NCI-H526 (cell line): Measurements from ENCODE around the gene MSRB1.
A peak's percentile ranks its signal among the peaks of the same experiment; 100 is the strongest.
"Not testable (repeated sequence)": the region's sequence is repeated elsewhere in the genome, so short reads cannot be mapped to it uniquely, and the experiment has no call there.

ENCODE experiments used
- DNase-seq, 2 experiments: peaks; one replicate each; lab custom pipeline; 2025; lab: John Stamatoyannopoulos, UW

The MSRB1 gene

DNA sequence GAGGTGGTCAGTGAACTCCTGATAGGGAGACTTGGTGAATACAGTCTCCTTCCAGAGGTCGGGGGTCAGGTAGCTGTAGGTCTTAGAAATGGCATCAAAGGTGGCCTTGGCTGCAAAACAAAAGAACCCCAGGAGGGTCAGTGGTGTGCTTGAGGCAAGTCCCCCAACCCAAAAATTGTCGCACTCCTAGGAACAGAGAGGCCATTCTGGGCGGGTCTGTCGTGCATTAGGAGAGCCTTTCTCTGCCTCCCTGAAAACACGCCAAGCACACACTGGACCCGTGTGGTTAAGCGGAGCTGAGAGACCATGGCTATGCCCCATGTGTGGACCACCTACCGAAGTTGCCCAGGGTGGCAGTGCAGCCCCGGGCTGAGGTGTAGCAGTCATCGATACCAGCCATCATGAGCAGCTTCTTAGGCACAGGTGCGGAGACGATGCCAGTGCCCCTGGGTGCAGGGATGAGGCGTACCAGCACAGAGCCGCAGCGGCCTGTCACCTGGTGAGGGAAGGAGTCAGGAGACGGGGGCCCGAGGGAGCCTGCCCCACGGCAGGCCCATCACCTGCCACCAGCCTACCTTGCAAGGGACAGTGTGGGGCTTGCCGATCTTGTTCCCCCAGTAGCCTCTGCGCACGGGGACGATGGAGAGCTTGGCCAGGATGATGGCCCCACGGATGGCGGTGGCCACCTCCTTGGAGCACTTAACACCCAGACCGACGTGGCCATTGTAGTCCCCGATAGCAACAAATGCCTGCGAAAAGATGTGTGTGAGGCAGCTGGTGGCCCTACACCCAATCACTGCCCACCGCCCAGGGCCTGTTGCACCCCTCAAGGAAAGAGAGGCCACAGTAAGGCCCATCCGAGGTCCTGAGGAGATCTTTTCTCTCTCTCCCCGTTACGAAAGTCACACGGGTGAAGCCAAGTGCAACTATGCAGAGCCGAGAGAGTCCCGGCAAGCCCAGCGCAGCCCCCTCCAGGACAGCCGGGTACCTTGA, 19.5 kb upstream of the MSRB1 start:
- not testable (repeated sequence) for DNase-seq

DNA sequence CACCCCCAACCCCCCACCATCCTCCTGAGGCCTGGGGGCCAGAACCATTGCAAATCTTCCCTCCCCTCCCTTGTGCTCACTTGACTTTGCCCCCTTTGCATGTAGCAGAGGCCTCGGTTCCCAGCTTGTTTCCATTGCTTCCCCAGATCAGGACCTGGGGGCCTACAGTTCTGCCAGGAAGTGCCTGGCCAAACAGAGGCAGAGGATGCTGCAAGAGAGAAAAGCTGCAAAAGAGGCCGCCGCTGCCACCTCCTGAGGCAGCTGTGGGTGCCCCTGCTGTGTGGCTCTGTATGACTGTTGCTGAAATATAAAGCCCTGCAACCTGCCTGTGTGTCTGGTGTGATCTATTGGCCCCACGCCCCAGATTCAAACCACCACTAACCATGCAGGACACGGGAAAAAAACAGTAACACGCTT, 18.7 kb upstream of the MSRB1 start:
- DNase-seq = no peak

DNA sequence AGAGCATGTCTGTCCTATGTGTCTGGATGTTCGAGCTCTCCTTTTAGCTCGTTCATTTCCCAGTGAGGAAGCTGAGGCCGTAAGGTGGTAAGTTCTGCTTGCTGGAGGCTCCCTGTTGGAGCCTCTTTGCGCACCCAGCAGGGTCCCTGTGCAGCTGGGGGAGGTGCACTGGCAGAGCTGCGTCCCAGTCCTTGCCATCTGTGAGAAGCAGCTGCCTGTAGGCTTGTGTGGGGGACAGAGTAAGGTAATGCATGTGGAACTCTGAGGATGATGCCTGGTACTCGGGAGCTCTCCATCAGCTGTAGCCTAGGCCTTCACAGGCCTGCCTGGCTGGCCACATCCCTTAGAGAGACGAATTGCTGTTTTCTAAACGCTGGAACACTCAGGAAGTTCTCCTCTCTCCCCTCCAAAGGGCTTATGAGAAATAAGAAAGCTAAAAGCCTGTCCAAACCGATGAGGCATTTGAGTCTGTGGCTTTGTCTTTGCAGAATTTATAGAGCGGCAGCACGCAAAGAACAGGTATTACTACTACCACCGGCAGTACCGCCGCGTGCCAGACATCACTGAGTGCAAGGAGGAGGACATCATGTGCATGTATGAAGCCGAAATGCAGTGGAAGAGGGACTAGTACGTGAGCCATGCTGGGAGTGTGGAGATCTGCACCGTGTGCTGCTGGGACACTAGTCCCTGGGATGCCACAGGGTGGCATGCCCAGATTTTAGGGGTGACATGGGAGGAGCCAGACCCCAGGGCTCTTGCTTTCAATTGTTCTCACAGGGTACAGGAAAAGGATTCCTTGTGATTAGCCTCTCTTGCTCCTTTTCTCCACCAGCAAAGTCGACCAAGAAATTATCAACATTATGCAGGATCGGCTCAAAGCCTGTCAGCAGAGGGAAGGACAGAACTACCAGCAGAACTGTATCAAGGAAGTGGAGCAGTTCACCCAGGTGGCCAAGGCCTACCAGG, 17.9 kb upstream of the MSRB1 start:
- peak in 1 of 2 experiments; percentile 66 for DNase-seq

DNA sequence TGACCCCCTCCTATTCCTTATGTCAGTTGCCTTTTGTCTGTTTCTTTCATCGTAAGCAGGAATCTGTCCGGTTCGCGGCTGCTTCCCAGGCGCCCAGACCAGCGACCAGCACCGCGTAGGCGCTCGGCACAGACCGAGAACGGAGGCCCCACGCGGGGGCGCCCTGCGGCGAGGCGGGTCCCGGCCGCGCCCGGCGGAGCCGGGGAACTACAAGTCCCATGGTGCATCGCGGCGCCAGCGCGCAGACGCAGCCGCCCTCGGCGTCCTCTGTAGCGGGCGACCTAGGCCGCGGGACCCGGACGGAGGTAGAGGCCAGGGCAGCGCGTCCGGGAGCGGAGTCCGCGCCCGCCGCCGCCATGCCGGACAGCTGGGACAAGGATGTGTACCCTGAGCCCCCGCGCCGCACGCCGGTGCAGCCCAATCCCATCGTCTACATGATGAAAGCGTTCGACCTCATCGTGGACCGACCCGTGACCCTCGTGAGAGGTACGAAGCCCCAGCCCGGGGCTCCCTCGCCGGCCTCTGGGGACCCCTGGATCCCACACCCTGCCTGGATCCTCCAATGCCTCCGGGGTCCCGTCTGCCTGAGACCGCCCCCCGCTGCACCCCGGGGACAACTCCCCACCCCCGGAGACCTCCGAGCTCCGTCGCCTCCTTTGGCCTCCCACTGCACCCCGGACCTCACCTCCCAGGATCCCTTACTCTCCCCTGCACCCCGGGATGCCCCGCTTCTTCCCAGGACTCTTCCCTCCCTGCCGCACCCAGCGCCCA, 16.5 kb upstream of the MSRB1 start, which contains the start of gene NDUFB10:
TSS of gene NDUFB10 (plus strand) at position 270 of the 771 bp plus-strand sequence. CDS start at position 357, 87 bp downstream.
- DNase-seq = peak; percentile 42 to 90

DNA sequence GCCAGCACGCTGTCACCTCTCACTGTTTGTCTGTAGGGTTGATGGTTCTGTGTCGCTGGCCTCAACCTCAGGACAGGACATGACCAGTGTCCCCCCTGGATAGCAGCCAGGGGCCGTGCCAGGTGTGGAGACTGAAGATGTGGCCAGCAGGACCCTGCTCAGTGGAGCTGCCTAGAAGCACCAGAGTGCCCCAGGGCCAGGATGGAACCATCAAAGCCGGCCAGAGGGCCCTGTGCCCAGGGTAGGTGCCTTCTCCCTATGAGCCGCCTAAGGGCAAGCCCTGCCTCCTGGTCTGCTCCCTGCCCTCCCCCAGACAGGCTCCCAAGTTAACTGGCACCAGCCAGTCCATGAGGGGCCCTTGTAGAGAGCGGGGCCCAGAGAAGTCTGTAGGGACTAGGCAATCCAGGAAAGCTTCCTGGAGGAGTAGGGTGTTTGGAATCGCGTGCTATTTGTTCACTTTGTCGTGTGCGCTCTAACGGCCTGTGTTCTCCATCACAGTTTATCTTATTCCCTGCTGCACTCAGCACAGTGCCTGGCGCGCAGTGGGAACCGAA, 15.8 kb upstream of the MSRB1 start:
- no peak for DNase-seq

DNA sequence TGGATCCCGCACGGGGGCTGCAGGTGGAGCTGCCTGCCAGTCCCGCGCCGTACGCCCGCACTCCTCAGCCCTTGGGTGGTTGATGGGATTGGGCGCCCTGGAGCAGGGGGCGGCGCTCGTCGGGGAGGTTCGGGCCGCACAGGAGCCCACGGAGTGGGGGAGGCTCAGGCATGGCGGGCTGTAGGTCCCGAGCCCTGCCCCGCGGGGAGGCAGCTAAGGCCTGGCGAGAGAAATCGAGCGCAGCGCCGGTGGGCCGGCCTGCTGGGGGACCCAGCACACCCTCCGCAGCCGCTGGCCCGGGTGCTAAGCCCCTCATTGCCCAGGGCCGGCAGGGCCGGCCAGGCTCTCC, 15.1 kb upstream of the MSRB1 start:
- not testable (repeated sequence) for DNase-seq

DNA sequence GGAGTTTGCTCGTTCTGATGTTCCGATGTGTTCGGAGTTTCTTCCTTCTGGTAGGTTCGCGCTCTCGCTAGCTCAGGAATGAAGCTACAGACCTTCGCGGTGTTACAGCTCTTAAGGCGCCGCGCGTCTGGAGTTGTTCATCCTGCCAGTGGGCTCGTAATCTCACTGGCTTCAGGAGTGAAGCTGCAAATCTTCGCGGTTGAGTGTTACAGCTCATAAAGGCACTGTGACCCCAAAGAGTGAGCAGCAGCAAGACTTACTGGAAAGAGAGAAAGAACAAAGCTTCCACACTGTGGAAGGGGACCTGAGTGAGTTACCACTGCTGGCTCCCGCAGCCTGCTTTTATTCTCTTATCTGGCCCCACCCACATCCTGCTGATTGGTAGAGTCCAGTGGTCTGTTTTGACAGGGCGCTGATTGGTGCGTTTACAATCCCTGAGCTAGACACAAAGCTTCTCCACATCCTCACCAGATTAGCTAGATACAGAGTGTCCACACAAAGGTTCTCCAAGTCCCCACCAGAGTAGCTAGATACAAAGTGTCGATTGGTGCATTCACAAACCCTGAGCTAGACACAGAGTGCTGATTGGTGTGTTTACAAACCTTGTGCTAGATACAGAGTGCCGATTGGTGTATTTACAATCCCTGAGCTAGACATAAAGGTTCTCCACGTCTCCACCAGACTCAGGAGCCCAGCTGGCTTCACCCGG, 14.6 kb upstream of the MSRB1 start:
- DNase-seq = not testable (repeated sequence)

DNA sequence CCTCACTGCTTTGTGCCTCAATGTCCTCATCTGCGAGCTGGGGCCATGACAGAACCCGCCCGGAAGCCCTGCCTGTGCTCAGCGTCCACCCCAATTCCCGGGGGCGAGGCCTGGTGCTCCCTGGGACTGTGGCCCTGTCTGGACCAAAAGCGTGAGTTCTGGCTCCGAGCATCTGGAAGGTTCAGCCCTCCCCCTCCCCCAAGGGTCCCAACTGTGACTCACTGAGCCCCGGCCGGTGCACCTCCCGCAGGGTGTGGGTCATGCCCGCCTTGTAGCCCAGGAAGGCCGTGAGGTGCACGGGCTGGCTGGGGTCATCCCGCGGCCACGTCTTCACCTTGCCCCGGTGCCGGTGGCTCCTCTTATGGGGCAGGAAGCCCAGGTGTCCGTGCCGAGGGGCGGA, 10.7 kb upstream of the MSRB1 start:
- no peak for DNase-seq

DNA sequence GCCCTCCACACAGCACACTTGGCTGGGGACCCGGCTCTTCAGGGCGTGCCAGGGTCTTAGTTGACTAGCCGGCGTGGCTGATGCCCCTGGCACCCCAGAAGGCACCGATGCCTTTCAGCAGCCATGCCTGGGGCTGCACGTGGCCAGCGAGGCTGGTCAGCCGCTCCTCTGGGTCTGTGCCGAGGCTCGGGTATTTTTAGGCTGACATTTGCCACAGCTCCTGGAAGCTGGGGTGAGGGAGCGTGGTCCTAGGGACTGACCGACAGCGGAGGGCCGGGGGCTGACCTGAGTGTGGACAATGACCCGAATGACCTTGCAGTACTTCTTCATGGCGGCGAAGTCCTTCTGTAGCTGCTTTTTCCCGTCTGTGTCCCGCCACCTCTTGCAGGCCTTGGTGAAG, 7.6 kb upstream of the MSRB1 start:
- no peak for DNase-seq

DNA sequence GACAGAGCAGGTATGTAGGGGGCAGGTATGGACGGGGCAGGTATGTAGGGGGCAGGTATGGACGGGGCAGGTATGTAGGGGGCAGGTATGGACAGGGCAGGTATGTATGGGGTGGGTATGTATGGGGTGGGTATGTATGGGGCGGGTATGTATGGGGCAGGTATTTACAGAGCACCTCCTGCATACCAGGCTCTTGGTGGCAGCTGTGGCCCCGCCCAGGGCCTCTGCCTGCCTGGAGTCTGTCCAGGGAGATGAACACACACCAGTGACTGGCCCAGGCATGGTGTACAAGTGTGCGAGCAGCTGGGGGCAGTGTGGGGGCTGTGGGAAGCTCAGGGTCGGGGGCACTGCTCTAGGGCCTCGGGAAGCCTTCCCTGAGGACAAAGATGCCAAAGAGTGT, 7.0 kb upstream of the MSRB1 start:
- no peak for DNase-seq

DNA sequence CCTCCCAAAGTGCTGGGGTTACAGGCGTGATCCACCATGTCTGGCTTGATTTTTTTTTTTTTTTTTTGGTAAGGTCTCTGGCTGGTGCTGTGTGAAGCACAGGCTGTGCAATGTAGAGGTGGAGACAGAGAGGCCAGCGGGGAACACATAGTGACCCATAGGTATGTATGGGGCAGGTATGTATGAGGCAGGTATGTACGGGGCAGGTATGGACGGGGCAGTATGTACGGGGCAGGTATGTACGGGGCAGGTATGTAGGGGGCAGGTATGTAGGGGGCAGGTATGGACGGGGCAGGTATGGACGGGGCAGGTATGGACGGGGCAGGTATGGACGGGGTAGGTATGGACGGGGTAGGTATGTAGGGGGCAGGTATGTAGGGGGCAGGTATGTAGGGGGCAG, 6.5 kb upstream of the MSRB1 start:
- no peak for DNase-seq

DNA sequence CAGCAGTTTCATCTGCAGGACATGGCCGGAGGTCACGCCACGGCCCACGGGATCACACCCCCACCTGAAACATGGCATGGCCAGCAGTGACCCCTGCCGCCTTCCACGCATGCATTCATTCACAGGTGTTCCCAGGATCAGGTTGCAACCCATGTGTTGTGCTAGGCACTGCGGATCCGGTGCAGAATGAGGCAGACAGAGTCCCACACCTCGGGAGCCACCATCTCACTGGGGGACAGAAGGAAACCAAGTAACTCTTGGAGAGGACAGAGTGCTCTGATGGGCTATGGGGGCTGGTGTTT, 4.3 kb upstream of the MSRB1 start:
- no peak for DNase-seq

DNA sequence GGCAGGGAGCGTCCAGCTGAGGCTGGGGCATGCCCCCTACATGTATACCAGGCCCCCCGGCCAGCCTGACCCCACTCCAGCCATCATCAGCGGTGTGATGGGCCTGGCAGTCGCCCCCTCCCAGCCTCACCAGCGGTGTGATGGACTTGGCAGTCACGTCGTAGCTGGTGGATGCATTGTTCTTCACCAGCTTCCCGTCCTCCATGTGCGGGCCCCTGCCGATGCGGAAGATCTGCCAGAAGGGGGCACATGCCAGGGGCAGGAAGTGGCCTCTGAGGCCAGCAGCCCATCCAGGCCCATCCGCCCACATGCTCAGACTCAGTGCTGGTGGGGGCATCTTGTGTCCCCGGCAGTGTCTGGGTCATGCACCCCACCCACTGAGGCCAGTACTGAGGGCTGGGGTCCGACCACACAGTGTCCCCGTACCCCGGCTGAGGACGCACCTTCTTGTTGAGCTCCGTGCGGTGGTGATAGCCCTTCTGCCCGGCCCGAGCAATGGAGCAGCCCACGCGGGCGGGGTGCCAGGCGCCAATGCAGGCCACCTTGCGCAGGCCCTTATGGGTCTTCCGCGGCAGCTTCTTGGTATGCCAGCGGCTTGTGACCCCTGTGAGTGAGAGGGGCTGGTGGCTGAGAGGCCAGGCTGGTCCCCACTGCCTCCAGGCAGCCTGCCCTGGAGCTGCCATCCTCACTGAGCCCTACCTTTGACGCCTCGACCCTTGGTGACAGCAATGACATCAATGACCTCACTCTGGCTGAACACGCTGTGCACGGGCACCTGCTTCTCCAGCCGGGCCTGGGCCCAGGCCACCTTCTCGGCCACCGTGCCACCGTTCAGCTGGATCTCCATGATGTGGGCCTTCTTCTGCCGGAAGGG, 3.7 kb upstream of the MSRB1 start:
- no peak for DNase-seq

DNA sequence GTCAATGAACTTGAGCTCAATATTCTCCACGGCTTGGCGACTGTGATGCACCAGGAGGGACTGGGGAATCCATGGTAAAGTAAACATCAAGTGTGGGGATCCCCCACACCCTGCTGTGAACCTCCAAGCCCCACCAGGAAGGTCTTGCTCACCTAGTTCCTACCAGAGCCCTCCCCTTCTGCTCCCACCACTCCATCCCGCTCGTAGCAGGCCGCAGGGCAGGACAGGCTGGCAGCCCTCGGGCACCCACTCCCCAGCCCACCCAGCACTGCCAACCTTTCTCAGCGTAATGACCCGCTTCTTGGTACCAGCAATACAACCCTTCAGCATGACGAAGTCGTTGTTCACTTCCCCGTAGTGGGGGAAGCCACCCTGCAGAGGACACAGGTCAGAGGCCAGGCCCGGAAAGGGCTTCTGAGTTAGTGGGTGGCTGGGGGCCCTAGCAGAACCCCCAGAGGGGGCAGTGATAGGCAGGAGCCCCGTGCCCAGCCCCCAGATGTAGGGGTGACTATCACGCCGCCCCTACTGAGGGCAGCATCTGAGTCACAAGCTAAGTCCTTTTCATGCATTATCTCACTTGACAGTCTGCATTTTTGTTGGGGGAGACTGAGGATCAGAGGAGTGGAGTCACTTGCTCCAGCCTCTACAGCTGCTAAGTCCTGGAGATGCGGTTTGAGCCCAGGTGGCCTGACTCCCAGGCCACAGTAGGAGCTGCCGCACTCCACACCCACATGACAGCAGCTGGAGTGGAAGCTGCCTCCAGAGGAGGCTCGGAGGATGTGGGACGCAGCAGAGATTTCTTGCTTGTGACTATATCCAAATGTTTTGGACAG, 2.8 kb upstream of the MSRB1 start:
- DNase-seq = no peak

DNA sequence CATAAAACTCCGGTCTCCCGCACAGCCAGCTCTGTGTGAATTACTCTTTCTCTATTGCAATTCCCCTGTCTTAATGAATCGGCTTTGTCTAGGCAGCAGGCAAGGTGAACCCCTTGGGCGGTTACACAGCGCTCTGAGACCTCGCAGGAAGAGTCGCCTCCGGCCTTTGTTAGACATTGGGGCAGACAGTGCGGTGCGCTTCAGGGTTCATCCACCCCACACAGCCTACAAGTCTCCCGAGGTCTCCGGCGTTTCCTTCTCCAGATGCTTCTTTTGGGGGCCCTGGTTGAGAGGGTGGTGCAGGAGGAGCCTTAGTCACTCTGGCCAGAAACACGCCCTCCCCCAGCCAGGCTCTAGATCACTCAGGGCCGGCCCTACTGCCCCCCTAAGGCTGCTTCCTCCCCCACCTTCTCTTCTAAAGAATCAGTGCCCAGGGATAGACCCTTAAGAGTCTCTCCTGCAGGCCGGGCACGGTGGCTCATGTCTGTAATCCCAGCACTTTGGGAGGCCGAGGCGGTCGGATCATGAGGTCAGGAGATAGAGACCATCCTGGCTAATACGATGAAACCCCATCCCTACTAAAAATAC, 1.7 kb upstream of the MSRB1 start:
- no peak for DNase-seq

DNA sequence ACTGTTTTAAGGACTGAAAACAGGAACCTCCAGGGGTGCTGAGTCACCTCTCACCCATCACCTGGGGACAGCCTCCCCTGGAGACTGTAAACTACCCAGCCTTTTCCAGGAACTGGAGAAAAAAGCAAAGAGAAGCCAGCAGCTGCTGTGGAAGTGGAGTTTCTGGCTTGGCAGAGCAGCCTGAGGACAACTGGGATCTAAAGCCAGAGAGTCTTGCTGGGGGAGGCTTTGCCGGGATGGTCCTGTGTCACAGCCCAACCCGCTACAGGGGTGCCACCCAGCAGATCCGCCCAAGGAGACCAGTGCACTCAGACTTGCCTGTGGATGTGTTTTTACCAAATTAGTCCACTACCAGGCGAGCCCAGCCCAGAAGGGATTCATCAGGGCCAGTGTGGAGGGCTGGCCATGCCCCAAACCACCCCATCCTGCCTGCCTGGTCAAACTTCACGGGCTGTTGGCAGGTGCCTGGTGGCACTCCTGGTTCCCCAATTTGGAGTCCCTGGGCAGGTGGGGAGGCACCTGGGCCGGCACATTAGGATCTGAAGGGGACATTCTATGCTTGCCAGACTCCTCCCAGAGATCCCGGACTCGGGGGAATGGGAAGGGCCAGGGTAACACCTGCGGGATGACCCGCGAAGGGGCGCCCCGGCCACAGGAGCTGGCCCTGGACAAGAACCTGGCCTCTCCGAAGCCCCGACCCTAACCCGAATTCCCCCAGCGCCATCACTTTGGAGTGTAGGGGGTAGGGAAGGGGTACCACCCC, 771 bp downstream of the MSRB1 start:
- no peak for DNase-seq

DNA sequence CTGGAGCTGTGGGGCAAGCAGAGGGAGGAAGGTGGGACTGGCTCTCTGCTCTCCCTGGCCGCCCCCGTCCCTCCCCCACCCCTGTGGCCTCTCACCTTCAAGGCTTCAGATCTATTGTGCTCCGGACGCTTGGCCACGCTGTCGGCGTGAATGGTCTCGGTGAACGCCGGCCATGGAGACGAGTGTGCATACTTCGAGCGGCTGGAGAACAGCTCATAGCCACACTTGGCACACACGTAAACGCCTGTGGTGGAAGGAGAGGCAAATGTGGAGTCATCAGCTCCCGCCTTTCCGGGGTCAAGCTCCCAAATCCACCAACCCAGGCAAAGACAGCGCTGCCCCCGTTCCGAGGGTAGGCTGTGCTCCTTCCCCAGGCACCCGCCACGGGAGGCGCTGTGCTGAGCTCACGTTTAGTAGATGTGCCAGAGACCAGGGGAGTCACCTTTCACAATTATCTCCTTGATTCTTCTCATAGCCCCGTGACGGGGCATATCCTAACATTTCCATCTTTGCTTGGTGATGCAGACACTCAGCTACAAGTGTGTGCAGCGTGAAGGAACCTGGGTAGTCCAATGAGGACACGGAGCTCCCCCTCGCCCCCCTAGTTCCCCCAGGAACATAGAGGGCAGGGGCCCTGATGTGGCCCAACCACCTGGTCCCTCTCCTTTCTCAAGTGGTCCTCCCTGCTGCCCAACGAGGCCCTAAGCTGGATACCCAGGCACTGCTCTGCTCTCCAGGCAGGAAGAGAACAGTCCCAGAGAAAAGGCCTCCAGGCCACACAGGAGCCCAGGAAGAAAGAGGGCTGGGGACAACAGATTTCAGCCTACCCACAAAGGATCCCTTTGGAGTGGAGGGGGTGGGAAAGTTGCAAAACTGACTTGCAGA, 1.6 kb downstream of the MSRB1 start:
- DNase-seq = peak in 1 of 2 experiments; percentile 66
